Stimulated activated CD4-positive, alpha-beta T cell treated with anti-CD3 and anti-CD28 coated beads, Interleukin-15, amount 100 ng/mL, for 48 hours (primary cell): Measurements from ENCODE around the gene HNRNPA0.

Experiments used
- DNase-seq, 2 donors: peaks; one replicate each; pipeline ENCODE4 v3.0.0-alpha.2; 2020; ENCODE audit warnings: low read depth in 2 of 2

Gene HNRNPA0

DNA sequence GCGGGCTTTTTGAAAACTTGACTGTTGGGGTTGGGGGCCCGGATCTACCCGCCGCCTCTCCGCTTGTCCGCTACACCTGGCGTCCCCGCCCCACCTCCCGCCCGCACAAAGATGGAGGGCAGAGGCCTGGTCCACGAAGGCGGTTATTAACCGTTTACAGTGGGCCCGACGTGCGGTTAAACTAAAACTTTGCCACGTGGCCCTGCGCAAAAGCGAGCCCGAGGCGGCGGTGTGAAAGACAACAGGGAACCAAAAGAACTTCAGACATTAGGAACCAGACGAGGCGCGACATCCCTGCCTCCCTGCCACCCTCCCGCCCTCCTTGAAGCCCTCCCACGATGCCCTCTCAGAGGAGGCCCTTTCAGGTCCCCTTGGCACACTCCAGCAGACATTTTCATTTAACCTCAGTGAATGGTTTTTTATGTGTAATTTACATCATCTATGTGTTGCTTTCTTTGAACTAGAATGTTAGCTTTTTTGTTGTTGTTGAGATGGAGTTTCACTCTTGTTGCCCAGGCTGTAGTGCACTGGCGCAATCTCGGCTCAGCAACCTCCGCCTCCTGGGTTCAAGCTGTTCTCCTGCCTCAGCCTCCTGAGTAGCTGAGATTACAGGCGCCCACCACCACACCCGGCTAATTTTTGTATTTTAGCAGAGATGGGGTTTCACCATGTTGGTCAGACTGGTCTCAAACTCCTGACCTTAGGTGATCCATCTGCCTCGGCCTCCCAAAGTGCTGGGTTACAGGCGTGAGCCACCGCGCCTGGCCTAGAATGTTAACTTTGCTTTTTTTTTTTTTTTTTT is 999 bp upstream of the HNRNPA0 start:
- no peak for DNase-seq

DNA sequence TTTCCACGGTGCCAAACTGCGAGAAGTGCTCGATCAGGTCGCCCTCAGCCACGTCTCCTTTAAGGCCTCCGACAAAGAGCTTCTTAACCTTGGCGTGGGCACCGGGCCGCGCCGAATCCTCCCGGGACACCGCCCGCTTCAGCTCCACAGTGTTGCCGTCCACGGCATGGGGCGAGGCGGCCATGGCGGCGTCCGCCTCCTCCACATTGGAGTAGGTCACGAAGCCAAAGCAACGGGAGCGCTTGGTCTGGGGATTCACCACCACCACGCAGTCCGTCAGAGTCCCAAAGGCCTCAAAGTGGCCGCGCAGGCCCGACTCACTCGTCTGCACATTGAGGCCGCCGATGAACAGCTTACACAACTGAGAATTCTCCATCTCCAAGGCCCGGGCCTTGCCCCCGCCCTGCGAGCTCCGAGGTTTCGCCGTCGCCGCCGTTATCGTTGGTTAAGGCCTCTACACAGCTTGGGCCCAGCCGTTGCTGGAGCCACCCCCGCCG is 424 bp downstream of the HNRNPA0 start:
- peak in 1 of 2 donors; percentile 33 for DNase-seq

DNA sequence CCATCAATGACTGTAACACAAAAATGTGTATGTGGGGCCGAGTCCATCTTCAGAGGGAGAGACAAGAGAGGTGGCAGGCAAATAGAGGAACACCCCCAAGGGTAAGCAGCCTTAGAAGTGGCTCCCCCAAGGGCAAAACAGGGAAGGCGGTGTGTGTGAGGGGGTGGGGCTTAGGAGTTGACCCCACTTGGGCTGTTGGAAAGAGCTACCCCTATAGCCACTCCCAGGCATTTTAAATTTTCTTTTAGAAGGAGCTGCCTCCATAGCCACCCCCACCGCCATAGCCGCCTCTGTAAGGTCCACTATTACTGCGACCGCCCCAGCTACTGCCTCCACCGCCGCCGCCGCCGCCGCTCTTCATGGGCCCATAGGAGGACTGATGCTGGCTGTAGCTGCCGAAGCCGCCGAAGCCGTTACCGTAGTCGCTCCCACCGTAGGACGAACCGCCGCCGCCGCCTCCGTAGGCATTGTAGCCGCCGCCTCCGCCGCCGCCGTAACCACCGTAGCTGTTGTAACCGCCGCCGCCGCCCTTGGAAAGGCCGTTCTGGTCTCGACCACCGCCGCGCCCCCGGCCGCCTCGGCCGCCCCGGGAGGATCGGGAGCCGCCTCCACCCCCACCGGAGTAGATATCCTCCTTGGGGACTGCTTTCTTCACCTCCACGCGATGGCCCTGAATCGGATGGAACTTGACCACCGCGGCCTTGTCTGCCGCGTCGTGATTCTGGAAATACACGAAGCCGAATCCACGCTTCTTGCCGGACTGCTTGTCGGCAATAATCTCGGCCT is 1.1 kb downstream of the HNRNPA0 start:
- no peak for DNase-seq

DNA sequence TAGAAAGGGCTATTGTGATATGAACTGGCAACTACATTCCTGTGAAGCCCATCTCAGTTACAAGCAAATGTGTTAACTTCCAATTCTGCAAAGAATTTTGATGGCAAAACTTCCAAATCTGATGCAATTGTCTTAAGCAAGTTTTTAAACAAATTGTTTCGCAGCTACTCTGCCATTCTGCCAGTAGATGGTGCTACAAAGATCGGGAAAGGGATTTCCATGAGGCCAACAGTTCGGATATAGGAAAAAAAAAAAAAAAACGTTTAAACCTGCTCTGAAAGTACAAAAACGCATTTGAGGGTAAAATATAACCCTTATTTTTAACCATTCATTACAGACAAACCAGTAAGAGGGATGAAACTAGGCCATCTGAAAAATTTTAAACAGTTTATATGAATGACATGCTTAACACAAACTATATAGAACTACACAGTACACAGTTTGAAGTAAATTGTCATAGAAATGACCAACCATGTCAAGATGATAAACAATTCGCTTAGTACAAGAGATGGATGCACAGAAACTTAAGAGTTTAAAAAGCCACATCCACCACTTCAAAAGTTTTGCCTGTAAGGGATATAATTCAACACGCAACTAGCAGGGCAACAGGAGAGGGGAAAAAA is 2.2 kb downstream of the HNRNPA0 start:
- DNase-seq, result no peak

DNA sequence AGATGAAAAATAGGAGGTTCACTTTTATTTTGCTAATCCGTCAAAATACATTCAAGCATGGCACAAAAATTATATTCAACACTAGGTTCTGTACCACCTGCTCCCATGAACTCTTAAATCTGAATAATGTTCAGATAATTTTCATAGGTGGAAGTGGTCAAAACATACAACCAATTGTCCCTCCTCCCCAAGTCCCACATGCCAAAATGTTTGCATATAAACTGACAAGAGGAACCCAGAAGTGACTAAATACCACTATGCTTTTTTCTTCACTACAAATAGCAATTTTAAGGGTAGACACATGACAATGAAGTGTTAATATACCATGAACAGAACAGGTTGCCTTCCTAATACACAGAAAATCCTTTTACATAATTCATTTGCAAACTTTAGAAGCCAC is 3.7 kb downstream of the HNRNPA0 start:
- DNase-seq, result no peak

DNA sequence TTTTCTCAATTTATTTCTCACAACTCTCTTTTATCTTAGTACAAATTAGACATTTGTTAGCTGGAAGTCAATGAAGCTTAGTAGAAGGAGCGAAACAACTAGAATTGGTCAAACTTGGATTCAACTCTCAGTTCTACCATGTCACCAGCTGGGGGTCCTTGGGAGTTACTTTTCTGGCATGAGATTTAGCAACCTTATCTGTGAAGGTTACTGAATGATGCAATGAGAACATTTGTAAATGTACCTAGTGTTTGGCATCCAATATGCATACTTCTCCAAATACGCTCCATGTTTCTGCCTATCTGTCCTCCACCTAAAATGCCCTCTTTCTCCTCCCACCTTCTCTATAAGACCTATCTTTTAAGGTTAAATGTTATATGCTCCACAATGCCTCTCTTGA is 6.3 kb downstream of the HNRNPA0 start:
- DNase-seq, result no peak

DNA sequence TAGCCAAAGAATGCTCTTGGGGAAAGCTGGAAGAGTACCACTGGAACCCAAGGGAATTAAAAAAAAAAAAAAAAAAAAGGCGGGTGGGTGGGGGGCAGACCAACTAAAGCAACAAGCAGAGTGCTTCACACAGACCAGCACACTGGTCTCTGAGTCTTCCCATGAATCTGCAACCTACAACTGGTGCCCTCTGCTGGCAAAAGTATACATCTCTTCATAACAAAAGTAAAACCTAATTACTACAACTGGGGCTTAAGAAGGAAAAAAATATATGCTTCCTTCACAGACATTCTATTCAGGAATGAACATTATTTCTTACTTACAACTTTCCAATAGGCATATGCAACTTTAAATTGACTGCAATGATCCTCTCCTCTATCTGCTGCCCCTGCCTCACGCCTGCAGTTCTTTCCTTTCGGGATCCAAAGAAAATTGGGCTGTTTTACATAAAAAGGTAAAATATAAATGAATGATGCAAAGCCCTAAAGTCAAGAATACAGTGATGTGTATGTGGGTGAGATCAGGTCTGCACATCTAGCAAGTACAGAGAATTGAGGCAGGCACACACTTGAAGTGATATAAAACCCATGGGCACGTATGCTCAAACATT is 11.0 kb downstream of the HNRNPA0 start:
- no peak for DNase-seq

DNA sequence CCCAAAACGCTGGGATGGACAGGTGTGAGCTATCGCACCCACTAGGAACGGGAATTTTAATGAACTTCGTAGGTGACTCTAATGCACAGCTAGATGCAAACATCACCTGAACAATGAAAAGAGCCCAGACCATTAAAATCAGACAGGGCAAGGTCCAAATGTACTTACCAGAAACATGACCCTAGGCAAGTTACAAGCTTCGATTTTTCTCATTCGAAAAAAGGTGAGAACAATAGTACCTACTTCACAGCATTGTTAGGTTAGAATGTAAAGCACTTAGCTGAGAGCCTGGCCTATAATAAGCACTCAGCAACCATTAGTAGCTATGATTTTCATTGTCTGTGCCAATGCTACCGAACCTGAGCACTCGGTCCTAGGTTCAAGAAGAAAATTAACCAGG is 12.4 kb downstream of the HNRNPA0 start:
- no peak for DNase-seq

DNA sequence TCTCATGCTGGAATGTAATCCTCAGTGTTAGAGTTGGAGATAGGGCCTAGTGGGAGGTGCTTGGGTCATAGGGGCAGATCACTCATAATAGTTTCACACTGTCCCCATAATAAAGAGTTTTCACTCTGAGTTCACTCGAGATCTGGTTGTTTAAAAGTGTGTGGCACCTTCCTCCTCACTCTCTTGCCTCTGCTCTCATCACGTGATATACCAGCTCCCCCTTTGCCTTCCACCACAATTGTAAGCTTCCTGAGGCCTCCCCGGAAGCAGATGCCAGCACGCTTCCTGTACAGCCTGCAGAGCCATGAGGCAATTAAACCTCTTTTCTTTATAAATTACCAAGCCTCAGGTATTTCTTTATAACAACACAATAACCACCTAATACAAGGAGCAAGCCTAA is 14.4 kb downstream of the HNRNPA0 start:
- no peak for DNase-seq

DNA sequence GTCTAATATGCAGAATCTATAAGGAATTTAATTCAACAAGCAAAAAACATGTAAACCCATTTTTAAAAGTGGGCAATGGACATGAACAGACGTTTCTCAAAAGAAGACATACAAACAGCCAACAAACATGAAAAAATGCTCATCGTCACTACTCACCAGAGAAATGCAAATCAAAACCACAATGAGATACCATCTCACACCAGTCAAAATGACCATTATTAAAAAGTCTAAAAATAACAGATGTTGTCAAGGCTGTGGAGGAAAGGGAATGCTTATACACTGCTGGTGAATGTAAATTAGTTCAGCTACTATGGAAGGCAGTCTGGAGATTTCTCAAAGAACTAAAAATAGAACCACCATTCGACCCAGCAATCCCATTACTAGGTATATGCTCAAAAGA is 15.2 kb downstream of the HNRNPA0 start:
- no peak for DNase-seq

DNA sequence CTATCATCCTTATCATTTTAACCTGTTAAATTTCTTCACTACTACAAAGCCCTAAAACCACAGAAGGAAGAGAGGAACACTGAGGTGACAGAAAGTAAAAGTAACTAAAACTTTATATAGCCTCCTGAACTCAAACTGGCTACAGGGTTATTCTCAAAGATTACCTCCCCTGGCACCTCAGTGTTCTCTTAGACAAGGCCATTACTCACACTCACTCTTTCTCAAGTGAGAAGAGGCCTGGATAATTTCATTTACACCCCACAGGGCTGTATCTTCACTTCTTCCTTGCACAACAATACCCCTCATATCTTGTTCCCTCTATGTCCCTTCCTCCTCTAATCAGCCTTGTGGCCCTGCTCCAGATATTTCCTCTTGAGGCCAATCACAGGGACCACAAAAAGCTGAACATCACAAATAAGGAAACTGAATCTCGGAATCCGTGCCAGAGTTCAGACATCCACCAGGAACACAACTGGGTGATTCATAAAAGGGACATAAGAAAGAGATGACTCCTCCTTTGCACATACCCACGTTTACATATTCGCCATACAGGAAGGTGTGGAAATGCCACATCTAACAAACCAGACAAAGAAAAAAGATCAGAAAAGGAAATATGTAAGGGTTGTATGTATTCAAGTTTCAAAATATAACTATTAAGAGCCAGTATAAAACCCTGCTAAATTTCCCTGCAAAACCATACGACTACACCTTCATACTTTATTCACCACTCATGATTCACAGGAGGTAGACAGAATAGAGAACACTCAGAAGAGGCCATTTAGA is 16.6 kb downstream of the HNRNPA0 start:
- DNase-seq, result no peak

DNA sequence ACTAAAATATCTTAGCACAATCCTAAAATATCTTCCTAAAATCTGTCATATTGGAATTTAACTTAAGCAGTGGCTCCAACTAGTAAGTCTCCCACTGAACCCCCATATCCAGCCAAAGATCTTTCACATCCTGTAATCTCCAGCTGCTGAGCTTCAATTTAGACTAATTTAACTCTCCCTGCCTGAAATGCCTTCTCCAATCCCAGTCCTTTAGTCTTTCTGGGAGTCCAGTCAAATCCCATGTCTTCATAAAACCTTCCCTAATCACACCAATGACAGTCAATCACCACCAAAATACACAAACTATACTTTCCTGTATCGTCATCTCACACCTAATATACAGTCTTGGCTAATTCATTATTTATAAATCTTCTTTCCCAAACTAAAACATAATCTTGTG is 17.7 kb downstream of the HNRNPA0 start:
- DNase-seq, result no peak

DNA sequence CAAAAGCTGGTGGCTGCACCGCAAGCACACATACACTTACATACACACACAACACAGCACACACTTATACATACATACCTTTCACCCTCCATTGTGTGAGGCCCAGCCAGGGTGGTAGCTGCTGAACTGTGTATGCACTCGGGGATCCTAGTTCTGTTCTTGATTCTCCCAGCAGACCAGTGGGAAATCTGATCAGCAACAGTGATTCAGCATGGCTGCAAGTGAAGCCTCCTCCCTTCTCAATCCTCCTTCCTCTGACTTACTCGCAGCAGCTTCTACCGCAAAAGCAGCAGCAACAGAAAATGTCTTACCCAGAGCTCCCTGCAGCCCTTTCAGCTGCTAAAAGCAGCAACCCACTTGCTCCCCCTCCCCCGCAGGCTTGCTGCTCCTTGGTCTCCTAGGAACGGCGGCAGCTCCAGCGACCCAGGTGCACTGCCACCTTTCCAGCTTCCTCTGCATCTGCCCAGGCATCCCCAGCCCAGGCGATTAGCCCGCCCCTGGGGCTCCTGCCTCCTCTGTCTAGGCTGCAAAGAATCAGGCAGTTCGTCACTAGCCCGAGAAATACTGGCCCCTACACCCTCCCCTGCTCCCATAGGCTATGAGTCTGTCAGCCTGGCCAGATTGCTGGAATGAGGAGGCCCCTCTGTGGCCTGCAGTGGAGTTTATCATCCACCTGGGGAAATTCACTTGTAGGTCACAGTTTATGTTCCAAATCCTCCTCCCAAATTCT is 18.4 kb downstream of the HNRNPA0 start, which contains the start of gene KLHL3:
Gene KLHL3 (minus strand): TSS at position 535 of the 730 bp plus-strand sequence. CDS start 443 bp downstream, at position 92.
- DNase-seq, result no peak

DNA sequence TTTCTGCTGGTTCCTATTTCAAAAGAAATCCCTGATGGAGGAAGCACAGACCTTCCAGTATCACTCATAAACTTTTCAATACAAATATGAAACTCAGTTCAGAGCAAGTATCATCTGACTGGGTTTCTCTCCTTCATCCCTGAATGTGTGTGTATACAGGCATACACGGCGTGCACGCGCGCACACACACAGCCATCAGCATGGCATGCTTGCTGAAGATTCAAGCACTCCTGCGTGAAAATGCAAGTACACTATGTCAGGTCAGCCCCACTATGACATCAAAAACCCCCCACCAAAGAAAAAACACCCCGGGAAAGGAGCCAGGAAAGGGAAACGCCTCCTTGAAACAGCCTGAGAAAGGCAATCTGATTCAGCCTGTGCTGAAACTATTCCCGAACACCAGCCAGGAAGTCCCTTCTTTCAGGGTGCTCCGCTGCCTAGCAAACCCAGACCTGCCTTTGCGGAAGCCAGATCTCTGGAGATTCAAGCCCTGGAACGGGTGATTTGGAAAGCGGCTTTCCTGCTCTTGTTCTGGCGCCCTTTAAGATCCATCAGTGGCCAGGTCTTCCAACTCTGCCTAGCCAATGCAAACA is 19.1 kb downstream of the HNRNPA0 start:
- no peak for DNase-seq

DNA sequence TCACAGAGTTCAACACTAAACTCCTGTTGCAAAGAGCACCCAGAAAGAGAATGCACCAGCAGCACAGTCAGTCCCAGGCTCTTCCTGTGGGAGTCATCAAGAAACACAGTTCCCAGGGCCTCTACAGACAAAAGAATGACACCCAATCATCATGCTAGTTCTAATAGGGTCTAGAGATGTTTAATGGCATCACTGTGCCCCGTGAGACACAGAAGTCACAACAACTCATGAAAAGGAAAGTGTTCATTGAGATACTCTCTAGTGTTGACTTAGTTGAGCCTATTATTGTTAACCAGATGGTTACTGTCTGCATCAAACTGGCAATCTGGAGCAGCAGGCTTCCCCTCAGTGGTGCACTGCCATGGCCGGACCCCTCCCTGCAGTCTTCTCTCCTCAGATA is 19.8 kb downstream of the HNRNPA0 start:
- no peak for DNase-seq

DNA sequence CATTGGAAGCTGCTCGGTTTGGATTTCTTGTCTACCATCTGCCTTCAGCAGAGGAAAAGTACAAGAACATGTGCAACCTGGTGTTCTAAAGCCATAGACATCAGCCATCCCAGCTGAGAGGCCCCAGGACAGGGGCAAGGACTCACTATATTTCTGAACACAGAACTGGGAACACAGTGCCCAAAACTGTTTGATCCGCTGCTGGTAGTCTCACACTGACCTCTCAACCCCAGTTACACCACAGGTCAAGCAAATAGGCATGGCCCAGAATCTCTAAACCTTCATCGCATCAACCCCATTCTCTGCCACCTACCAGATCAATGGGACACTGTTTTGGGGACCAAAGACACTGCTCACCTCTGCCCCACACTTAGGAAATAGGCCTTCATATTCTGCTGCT is 20.2 kb downstream of the HNRNPA0 start:
- DNase-seq, result no peak

DNA sequence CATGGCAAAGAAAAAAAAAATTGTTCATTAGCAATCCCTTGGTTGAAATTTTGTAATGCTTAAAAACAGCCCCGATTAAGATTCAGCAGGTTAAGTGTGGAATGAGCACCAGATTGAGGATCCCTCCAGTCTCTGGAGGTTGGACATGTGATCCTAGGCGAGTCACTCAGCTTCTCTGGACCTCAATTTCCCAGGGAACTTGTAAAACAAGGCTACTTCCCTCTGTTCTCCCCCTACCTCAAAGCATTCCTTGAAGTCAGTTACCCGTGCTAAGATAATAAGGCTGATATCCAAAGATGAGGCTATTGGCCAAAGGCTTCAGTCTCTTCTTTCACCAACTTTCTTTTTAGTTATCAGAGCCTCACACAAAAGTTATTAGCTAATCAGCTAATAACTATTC is 21.2 kb downstream of the HNRNPA0 start:
- no peak for DNase-seq

DNA sequence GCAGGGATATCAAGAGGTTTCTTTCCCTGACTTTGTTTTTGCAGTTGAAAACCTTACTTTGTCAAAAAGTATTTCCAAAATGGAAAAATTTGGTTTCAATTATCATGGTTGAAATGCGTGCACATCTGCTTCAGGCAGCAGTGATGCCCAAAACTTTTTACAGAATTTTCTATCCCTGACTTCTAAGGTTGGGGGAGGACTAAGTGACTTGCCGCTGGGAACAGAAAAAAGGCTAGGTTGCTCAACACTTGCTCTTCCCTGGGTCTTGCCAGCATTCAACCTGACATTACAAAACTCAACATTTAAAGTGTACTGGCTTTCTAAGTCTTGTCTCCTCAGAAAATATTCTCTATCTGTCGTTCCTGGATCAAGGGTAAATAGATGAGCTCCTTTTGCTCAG is 23.0 kb downstream of the HNRNPA0 start:
- DNase-seq, result no peak

DNA sequence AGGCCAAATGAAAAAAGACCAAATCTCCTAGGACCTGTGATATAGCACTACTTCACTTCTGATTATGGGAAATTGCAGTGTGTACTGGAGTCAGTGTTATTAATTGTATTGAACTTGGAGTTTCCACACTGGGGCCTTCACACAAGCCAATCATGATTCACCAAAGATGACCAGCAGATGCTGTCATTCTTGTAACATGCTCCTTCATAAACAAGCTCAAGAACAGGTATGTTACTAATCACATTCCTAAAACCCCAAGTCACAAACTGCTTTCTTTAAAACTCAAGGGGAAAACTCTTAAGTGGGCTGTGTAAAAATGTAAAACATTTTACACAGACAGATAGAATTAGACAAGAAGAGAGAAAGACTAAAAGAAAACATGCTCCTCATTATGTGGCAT is 23.8 kb downstream of the HNRNPA0 start:
- DNase-seq, result no peak

DNA sequence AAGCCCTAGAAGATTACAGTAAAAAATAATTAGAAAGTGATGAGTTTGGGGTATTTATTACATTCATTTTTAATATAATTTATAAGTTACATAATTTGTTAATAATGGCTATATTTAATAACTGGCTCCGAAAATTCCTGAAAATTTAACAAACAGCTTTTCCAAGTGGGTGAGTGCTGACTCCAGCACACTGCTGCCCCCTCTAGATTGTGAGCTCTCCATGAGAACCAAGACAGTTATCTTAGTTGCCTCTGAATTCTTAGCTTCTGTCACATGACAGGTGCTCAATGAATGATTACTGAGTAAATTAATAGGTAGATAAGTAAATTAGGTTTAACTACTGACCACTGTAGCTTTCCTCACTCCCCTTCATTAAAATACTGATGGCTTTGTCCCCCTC is 26.1 kb downstream of the HNRNPA0 start:
- no peak for DNase-seq
